Measurements from ENCODE around the gene HEXD.

The HEXD gene

GRCh38 chr17:82483204-82483660, 65.1 kb downstream of the HEXD start:
- Histone ChIP-seq H3K79me2 (ENCODE audit: insufficient read depth, low read length) (no peaks in the 10 kb centered on the region), H3K4me2 (ENCODE audit: insufficient read depth, low read length) (no peak overlapping the region), H3K9me3 (ENCODE audit: insufficient read depth, low read length, severe bottlenecking) (no peaks in the 10 kb centered on the region), H3K4me3 (ENCODE audit: low read depth in 1 of 2, low read length in 2 of 2) (no peak overlapping the region), H3K36me3 (ENCODE audit: insufficient read depth, low read length) (peaks cover 99% of the 10 kb centered on the region), H3K9ac (ENCODE audit: low read depth, low read length) (no peak overlapping the region), H2AFZ (ENCODE audit: low read depth, low read length) (no peak overlapping the region), H3K27me3 (ENCODE audit: insufficient read depth, low read length, poor library complexity) (no peaks in the 10 kb centered on the region), H4K20me1 (ENCODE audit: insufficient read depth, low read length) (peaks cover 12% of the 10 kb centered on the region; the same call in 1 of the 2 replicates), H3K4me1 (ENCODE audit: insufficient read depth, low read length) (no peaks in the 10 kb centered on the region), H3K27ac (ENCODE audit: low read length) (no peak overlapping the region)
- DNase-seq, result no peak
- no peak for TF ChIP-seq CTCF (IDR thresholded peaks at IDR 0.05; ENCODE audit: borderline replicate concordance, extremely low read depth, low read length, poor library complexity, severe bottlenecking)
- TF ChIP-seq EZH2 (IDR thresholded peaks at IDR 0.05; ENCODE audit: borderline replicate concordance, low read depth, low read length, severe bottlenecking), result no peak
- no peak for ATAC-seq (ENCODE audit: insufficient read depth, low read depth)

GRCh38 chr17:82483836-82484235, 65.7 kb downstream of the HEXD start:
- peaks cover 97% of the 10 kb centered on the region for H3K36me3 ChIP-seq (ENCODE audit: insufficient read depth, low read length)
- H3K9me3 ChIP-seq (ENCODE audit: insufficient read depth, low read length, severe bottlenecking), result no peaks in the 10 kb centered on the region

GRCh38 chr17:82486231-82487094, 68.3 kb downstream of the HEXD start:
- no peak overlapping the region for H3K4me3 ChIP-seq (ENCODE audit: low read depth in 1 of 2, low read length in 2 of 2)
- DNase-seq (no peak), ATAC-seq (ENCODE audit: insufficient read depth, low read depth) (no peak)
- peaks cover 78% of the 10 kb centered on the region for H3K36me3 ChIP-seq (ENCODE audit: insufficient read depth, low read length)
- no peak for TF ChIP-seq EZH2 (IDR thresholded peaks at IDR 0.05; ENCODE audit: borderline replicate concordance, low read depth, low read length, severe bottlenecking)
- TF ChIP-seq CTCF (IDR thresholded peaks at IDR 0.05; ENCODE audit: borderline replicate concordance, extremely low read depth, low read length, poor library complexity, severe bottlenecking), result no peak
- no peaks in the 10 kb centered on the region for H4K20me1 ChIP-seq (ENCODE audit: insufficient read depth, low read length)
- peaks cover 12% of the 10 kb centered on the region for H3K4me1 ChIP-seq (ENCODE audit: insufficient read depth, low read length)
- no peak overlapping the region for H2AFZ ChIP-seq (ENCODE audit: low read depth, low read length)
- no peaks in the 10 kb centered on the region for H3K9me3 ChIP-seq (ENCODE audit: insufficient read depth, low read length, severe bottlenecking)
- H3K9ac ChIP-seq (ENCODE audit: low read depth, low read length), result no peak overlapping the region
- H3K27me3 ChIP-seq (ENCODE audit: insufficient read depth, low read length, poor library complexity), result no peaks in the 10 kb centered on the region
- no peak overlapping the region for H3K27ac ChIP-seq (ENCODE audit: low read length)
- no peaks in the 10 kb centered on the region for H3K79me2 ChIP-seq (ENCODE audit: insufficient read depth, low read length)
- H3K4me2 ChIP-seq (ENCODE audit: insufficient read depth, low read length), result no peak overlapping the region

More at GRCh38 chr17:82483836-82484235, 65.7 kb downstream of the HEXD start:
- H3K4me1 ChIP-seq (ENCODE audit: insufficient read depth, low read length), result no peaks in the 10 kb centered on the region
- H4K20me1 ChIP-seq (ENCODE audit: insufficient read depth, low read length), result peaks cover 7% of the 10 kb centered on the region; the same call in 1 of the 2 replicates
- TF ChIP-seq EZH2 (IDR thresholded peaks at IDR 0.05; ENCODE audit: borderline replicate concordance, low read depth, low read length, severe bottlenecking) (no peak), CTCF (IDR thresholded peaks at IDR 0.05; ENCODE audit: borderline replicate concordance, extremely low read depth, low read length, poor library complexity, severe bottlenecking) (no peak)
- no peak for ATAC-seq (ENCODE audit: insufficient read depth, low read depth)
- H3K9ac ChIP-seq (ENCODE audit: low read depth, low read length), result no peak overlapping the region
- no peak overlapping the region for H3K4me3 ChIP-seq (ENCODE audit: low read depth in 1 of 2, low read length in 2 of 2)
- no peaks in the 10 kb centered on the region for H3K79me2 ChIP-seq (ENCODE audit: insufficient read depth, low read length)
- H3K27me3 ChIP-seq (ENCODE audit: insufficient read depth, low read length, poor library complexity), result no peaks in the 10 kb centered on the region
- no peak overlapping the region for H3K27ac ChIP-seq (ENCODE audit: low read length)
- no peak overlapping the region for H3K4me2 ChIP-seq (ENCODE audit: insufficient read depth, low read length)
- no peak for DNase-seq
- no peak overlapping the region for H2AFZ ChIP-seq (ENCODE audit: low read depth, low read length)

Data from DND-41 (cell line).